Erythroblast (primary cell): ENCODE results near the gene GATA2.

Experiments used
- GATA1 ChIP-seq: IDR thresholded peaks from 2 replicates; pipeline ENCODE4 v1.6.1; 2011; ENCODE audit warnings: low read depth, mild to moderate bottlenecking, control low read depth, low read length, moderate library complexity
- POLR2A ChIP-seq: IDR thresholded peaks from 2 replicates; pipeline ENCODE4 v1.6.1; 2011; ENCODE audit warnings: mild to moderate bottlenecking, low read length

GRCh38 chr3:128489674-128489926 lies 3.4 kb downstream of the GATA2 start:
- no peak for TF ChIP-seq POLR2A
- no peak for TF ChIP-seq GATA1
